ENCODE measurements around the gene NAPG.
"Not testable (repeated sequence)": the region's sequence is repeated elsewhere in the genome, so short reads cannot be mapped to it uniquely, and the experiment has no call there.

DNA sequence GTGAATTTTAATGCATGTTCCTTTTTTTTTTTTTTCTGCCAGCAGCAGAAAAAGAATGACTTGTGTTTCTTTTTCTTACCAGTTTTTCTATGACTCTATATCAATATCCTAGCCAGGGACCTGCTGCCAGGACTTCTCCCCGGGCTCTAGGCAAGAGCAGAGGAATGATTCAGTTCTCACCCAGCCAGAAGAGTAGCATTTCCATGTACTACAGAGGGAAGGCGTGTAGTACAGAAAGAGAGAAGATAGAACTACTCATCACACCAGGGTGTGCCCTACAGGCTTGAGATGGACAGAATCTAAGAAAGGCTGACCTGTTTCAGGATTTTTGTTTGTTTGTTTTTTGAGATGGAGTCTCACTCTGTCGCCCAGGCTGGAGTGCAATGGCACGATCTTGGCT lies 70.1 kb downstream of the NAPG start:
- TF ChIP-seq TAF1 (conservative IDR thresholded peaks at IDR 0.05); CTCF (IDR thresholded peaks at IDR 0.05; ENCODE audit: low read depth, low read length, missing input control); EGR1 (IDR thresholded peaks at IDR 0.05; ENCODE audit: low read depth in 2 of 2); FOXA1 (IDR thresholded peaks at IDR 0.05); RAD21 (IDR thresholded peaks at IDR 0.05); JUND (IDR thresholded peaks at IDR 0.05); GABPA (IDR thresholded peaks at IDR 0.05 in 1 of 2, conservative IDR thresholded peaks at IDR 0.05 in 1 of 2); YY1 (IDR thresholded peaks at IDR 0.05); ATF3 (IDR thresholded peaks at IDR 0.05); REST (IDR thresholded peaks at IDR 0.05): not testable (repeated sequence)
- TF ChIP-seq, protein P1, sequence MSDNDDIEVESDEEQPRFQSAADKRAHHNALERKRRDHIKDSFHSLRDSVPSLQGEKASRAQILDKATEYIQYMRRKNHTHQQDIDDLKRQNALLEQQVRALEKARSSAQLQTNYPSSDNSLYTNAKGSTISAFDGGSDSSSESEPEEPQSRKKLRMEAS (IDR thresholded peaks at IDR 0.05): not testable (repeated sequence)
